Measurements from ENCODE around the gene RAPGEF4. TPM values are rescaled to one million over a fixed set of nuclear protein-coding genes. Genes with fewer than 3 reads are reported as not detected.

RAPGEF4 gene
- total and polyA plus RNA-seq, 4 donors = 0.46 to 22.8 (median 3.9) TPM

DNA sequence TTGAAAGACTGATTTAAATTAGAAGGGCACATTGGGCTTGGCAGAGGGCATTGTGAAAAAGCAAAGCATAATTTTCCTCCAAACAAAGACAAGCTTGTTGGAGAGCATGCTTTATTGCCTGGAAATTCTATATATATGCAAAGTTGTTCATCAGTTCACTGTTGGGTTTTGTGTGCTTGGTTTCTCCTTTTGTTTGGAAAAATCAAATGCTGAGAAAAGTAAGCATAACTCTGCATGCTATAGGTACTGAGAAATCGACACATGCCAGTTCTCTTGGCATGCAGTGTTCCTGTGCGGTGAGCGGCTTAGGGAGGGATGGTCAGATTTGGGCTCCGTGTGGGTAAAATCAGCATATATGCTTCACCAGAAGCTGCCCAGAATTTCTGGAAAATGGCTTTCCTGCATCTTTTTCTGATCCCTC is 161.0 kb downstream of the RAPGEF4 start:
- Histone ChIP-seq H3K4me3 (ENCODE audit: low read length in 2 of 2) (no peak overlapping the region), H3K4me1 (ENCODE audit: control insufficient read depth in 1 of 2, insufficient read depth in 2 of 2, low read length in 2 of 2) (no peaks in the 10 kb centered on the region), H3K36me3 (ENCODE audit: control insufficient read depth in 1 of 2, insufficient read depth in 2 of 2, low read length in 1 of 2) (no peaks in the 10 kb centered on the region), H3K9me3 (ENCODE audit: control insufficient read depth, low read length) (no peaks in the 10 kb centered on the region), H3K27me3 (ENCODE audit: control insufficient read depth in 1 of 2, insufficient read depth in 2 of 2, low read length in 1 of 2) (no peaks in the 10 kb centered on the region), H3K27ac (ENCODE audit: low read depth in 1 of 2, low read length in 2 of 2) (no peak overlapping the region)
- WGBS, 2 donors = 95 to 96% methylated on average over 4 of the region's 4 CpGs
- intact Hi-C loops (cut with DNase I) = no loop called here
- DNase-seq = no peak
- no peak for ATAC-seq (ENCODE audit: low FRiP score)

DNA sequence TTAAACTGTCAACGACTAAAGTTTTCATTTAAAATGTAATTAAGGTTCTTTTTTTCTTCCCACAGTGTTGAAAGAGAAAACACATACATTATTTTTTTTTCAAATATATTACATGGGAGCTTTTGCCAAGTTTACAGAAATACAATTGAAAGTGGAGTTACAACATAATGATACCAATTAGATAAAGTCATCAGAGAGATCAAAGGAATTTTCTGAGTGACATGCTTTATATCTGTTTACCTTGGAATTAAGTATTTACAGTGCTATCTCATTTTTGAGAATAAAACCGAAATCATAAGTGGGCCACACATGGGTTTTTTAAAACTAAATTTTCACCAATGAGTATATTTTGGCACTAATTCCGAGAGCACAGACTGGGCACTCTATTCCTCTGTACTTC is 165.2 kb downstream of the RAPGEF4 start:
- H3K4me1 ChIP-seq (ENCODE audit: control insufficient read depth in 1 of 2, insufficient read depth in 2 of 2, low read length in 2 of 2) = no peaks in the 10 kb centered on the region
- no peaks in the 10 kb centered on the region for H3K27me3 ChIP-seq (ENCODE audit: control insufficient read depth in 1 of 2, insufficient read depth in 2 of 2, low read length in 1 of 2)
- intact Hi-C loops (cut with DNase I) = no loop called here
- ATAC-seq (ENCODE audit: low FRiP score) (no peak), DNase-seq (no peak)
- no peaks in the 10 kb centered on the region for H3K36me3 ChIP-seq (ENCODE audit: control insufficient read depth in 1 of 2, insufficient read depth in 2 of 2, low read length in 1 of 2)
- H3K4me3 ChIP-seq (ENCODE audit: low read length in 2 of 2) = no peak overlapping the region
- 54 to 63% methylated on average over 3 of the region's 3 CpGs for WGBS, 2 donors
- no peaks in the 10 kb centered on the region for H3K9me3 ChIP-seq (ENCODE audit: control insufficient read depth, low read length)
- H3K27ac ChIP-seq (ENCODE audit: low read depth in 1 of 2, low read length in 2 of 2) = no peak overlapping the region

- Histone ChIP-seq H3K4me1 (ENCODE audit: control insufficient read depth in 1 of 2, insufficient read depth in 2 of 2, low read length in 2 of 2) (no peaks in the 10 kb centered on the region), H3K27ac (ENCODE audit: low read depth in 1 of 2, low read length in 2 of 2) (no peak overlapping the region), H3K36me3 (ENCODE audit: control insufficient read depth in 1 of 2, insufficient read depth in 2 of 2, low read length in 1 of 2) (no peaks in the 10 kb centered on the region), H3K4me3 (ENCODE audit: low read length in 2 of 2) (no peak overlapping the region), H3K27me3 (ENCODE audit: control insufficient read depth in 1 of 2, insufficient read depth in 2 of 2, low read length in 1 of 2) (no peaks in the 10 kb centered on the region), H3K9me3 (ENCODE audit: control insufficient read depth, low read length) (no peaks in the 10 kb centered on the region)
- 94 to 97% methylated on average over 4 of the region's 4 CpGs for WGBS, 2 donors
- ATAC-seq (ENCODE audit: low FRiP score) (no peak), DNase-seq (no peak)
- intact Hi-C loops (cut with DNase I) = no loop called here
Measured at GRCh38 chr2:172901913-172902312, 166.3 kb downstream of the RAPGEF4 start.

GRCh38 chr2:172904236-172904635 is 168.6 kb downstream of the RAPGEF4 start:
- 94 to 98% methylated on average over 1 of the region's 1 CpG for WGBS, 2 donors
- DNase-seq = no peak
- no peaks in the 10 kb centered on the region for H3K4me1 ChIP-seq (ENCODE audit: control insufficient read depth in 1 of 2, insufficient read depth in 2 of 2, low read length in 2 of 2)
- no peaks in the 10 kb centered on the region for H3K36me3 ChIP-seq (ENCODE audit: control insufficient read depth in 1 of 2, insufficient read depth in 2 of 2, low read length in 1 of 2)
- no peak for ATAC-seq (ENCODE audit: low FRiP score)
- intact Hi-C loops (cut with DNase I) = no loop called here
- no peak overlapping the region for H3K4me3 ChIP-seq (ENCODE audit: low read length in 2 of 2)
- no peak overlapping the region for H3K27ac ChIP-seq (ENCODE audit: low read depth in 1 of 2, low read length in 2 of 2)
- no peaks in the 10 kb centered on the region for H3K27me3 ChIP-seq (ENCODE audit: control insufficient read depth in 1 of 2, insufficient read depth in 2 of 2, low read length in 1 of 2)
- H3K9me3 ChIP-seq (ENCODE audit: control insufficient read depth, low read length) = no peaks in the 10 kb centered on the region

GRCh38 chr2:172905937-172906811 is 170.5 kb downstream of the RAPGEF4 start:
- no peaks in the 10 kb centered on the region for H3K36me3 ChIP-seq (ENCODE audit: control insufficient read depth in 1 of 2, insufficient read depth in 2 of 2, low read length in 1 of 2)
- intact Hi-C loops (cut with DNase I) = no loop called here
- no peak overlapping the region for H3K4me3 ChIP-seq (ENCODE audit: low read length in 2 of 2)
- DNase-seq (no peak), ATAC-seq (ENCODE audit: low FRiP score) (no peak)
- H3K27ac ChIP-seq (ENCODE audit: low read depth in 1 of 2, low read length in 2 of 2) = no peak overlapping the region
- no peaks in the 10 kb centered on the region for H3K9me3 ChIP-seq (ENCODE audit: control insufficient read depth, low read length)
- no peaks in the 10 kb centered on the region for H3K4me1 ChIP-seq (ENCODE audit: control insufficient read depth in 1 of 2, insufficient read depth in 2 of 2, low read length in 2 of 2)
- WGBS, 2 donors = 51 to 52% methylated on average over 3 of the region's 3 CpGs
- H3K27me3 ChIP-seq (ENCODE audit: control insufficient read depth in 1 of 2, insufficient read depth in 2 of 2, low read length in 1 of 2) = no peaks in the 10 kb centered on the region

DNA sequence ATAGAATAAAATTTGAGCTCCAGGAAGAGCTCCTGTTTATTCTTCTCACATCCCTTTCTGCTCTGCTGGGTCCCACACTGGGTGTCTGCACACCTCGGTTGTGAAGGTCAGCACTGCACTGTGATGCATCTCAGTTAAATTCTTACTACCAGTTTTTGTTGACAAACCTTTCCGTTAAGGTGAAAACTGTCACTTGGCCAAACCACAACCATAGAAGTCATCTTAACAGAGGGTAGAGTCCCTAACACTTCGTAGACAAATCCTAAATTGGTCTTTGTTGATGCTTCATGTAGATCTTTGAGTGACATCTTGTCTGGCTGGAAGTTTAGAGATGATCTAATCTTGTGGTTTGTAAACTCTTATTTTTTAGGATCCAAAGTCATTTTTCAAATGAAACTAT is 172.6 kb downstream of the RAPGEF4 start:
- H3K27me3 ChIP-seq (ENCODE audit: control insufficient read depth in 1 of 2, insufficient read depth in 2 of 2, low read length in 1 of 2) = no peaks in the 10 kb centered on the region
- intact Hi-C loops (cut with DNase I) = no loop called here
- DNase-seq (no peak), ATAC-seq (ENCODE audit: low FRiP score) (no peak)
- no peak overlapping the region for H3K4me3 ChIP-seq (ENCODE audit: low read length in 2 of 2)
- 94 to 96% methylated on average over 3 of the region's 3 CpGs for WGBS, 2 donors
- no peaks in the 10 kb centered on the region for H3K4me1 ChIP-seq (ENCODE audit: control insufficient read depth in 1 of 2, insufficient read depth in 2 of 2, low read length in 2 of 2)
- H3K27ac ChIP-seq (ENCODE audit: low read depth in 1 of 2, low read length in 2 of 2) = no peak overlapping the region
- no peaks in the 10 kb centered on the region for H3K36me3 ChIP-seq (ENCODE audit: control insufficient read depth in 1 of 2, insufficient read depth in 2 of 2, low read length in 1 of 2)
- no peaks in the 10 kb centered on the region for H3K9me3 ChIP-seq (ENCODE audit: control insufficient read depth, low read length)

DNA sequence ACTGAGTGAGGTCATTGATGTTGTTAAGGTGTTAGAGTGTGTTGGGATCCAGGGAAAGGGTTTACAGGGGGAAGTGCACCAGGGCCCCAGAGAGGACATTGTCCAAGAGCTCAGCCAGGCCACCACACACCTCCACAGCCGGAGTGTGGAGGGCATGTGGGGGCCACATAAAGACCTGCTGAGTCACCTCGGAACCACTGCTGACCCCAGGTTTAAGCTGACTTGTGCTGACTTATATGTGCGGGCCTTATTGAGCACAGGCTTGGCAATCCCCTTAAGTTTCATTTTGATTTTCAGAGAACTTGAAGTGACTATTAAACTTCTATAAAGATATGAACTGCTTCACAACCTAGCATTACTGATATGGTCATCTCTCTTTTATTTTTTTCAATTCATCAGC is 173.8 kb downstream of the RAPGEF4 start:
- H3K27me3 ChIP-seq (ENCODE audit: control insufficient read depth in 1 of 2, insufficient read depth in 2 of 2, low read length in 1 of 2) = no peaks in the 10 kb centered on the region
- H3K9me3 ChIP-seq (ENCODE audit: control insufficient read depth, low read length) = no peaks in the 10 kb centered on the region
- no peaks in the 10 kb centered on the region for H3K4me1 ChIP-seq (ENCODE audit: control insufficient read depth in 1 of 2, insufficient read depth in 2 of 2, low read length in 2 of 2)
- no peaks in the 10 kb centered on the region for H3K36me3 ChIP-seq (ENCODE audit: control insufficient read depth in 1 of 2, insufficient read depth in 2 of 2, low read length in 1 of 2)
- intact Hi-C loops (cut with DNase I) = no loop called here
- no peak for ATAC-seq (ENCODE audit: low FRiP score)
- 96 to 100% methylated on average over 3 of the region's 3 CpGs for WGBS, 2 donors
- no peak for DNase-seq
- no peak overlapping the region for H3K4me3 ChIP-seq (ENCODE audit: low read length in 2 of 2)
- H3K27ac ChIP-seq (ENCODE audit: low read depth in 1 of 2, low read length in 2 of 2) = no peak overlapping the region

DNA sequence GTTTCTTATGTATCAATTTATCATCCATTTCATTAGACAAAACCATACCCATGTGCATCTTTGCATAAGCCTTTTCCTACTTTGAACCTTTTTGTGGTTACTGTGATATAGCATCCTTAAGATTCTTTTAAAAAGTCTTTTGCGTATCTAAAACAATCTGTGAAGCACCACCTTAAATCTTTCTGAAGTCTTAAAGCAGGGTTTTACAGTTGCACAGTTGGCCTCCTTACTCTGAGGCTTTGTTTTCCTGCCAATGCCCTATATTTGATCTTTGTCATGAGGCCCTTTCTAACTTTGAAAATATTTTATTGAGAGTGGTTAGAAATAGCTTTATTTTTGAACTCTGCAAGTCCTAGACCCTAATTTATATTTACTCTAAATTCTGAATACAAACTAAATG is 176.6 kb downstream of the RAPGEF4 start:
- DNase-seq (no peak), ATAC-seq (ENCODE audit: low FRiP score) (no peak)
- no peak overlapping the region for H3K4me3 ChIP-seq (ENCODE audit: low read length in 2 of 2)
- H3K27me3 ChIP-seq (ENCODE audit: control insufficient read depth in 1 of 2, insufficient read depth in 2 of 2, low read length in 1 of 2) = no peaks in the 10 kb centered on the region
- intact Hi-C loops (cut with DNase I) = no loop called here
- H3K9me3 ChIP-seq (ENCODE audit: control insufficient read depth, low read length) = no peaks in the 10 kb centered on the region
- no peaks in the 10 kb centered on the region for H3K4me1 ChIP-seq (ENCODE audit: control insufficient read depth in 1 of 2, insufficient read depth in 2 of 2, low read length in 2 of 2)
- H3K36me3 ChIP-seq (ENCODE audit: control insufficient read depth in 1 of 2, insufficient read depth in 2 of 2, low read length in 1 of 2) = no peaks in the 10 kb centered on the region
- no peak overlapping the region for H3K27ac ChIP-seq (ENCODE audit: low read depth in 1 of 2, low read length in 2 of 2)
- 75% methylated on average over 1 of the region's 1 CpG for WGBS, 2 donors

GRCh38 chr2:172914341-172915008 is 178.8 kb downstream of the RAPGEF4 start:
- ATAC-seq (ENCODE audit: low FRiP score) (no peak), DNase-seq (no peak)
- Histone ChIP-seq H3K36me3 (ENCODE audit: control insufficient read depth in 1 of 2, insufficient read depth in 2 of 2, low read length in 1 of 2) (no peaks in the 10 kb centered on the region), H3K27ac (ENCODE audit: low read depth in 1 of 2, low read length in 2 of 2) (no peak overlapping the region), H3K4me3 (ENCODE audit: low read length in 2 of 2) (no peak overlapping the region), H3K9me3 (ENCODE audit: control insufficient read depth, low read length) (no peaks in the 10 kb centered on the region), H3K4me1 (ENCODE audit: control insufficient read depth in 1 of 2, insufficient read depth in 2 of 2, low read length in 2 of 2) (no peaks in the 10 kb centered on the region), H3K27me3 (ENCODE audit: control insufficient read depth in 1 of 2, insufficient read depth in 2 of 2, low read length in 1 of 2) (no peaks in the 10 kb centered on the region)
- intact Hi-C loops (cut with DNase I) = no loop called here
- WGBS, 2 donors = 93 to 97% methylated on average over 6 of the region's 6 CpGs

Data from aorta (tissue), 5 donors.